AG10803 (cell line): ENCODE measurements around the gene SCN4A.

Source experiments
- DNase-seq: peaks from one replicate; pipeline ENCODE4 v3.0.0; 2010; ENCODE audit warnings: low read depth
- H3K4me3 ChIP-seq: 2 replicates; pipeline ENCODE4 v1.5.1; 2011; ENCODE audit warnings: mild to moderate bottlenecking, low read length, control low read depth
- TF ChIP-seq, protein P1 (sequence below): conservative IDR thresholded peaks from 2 replicates; pipeline ENCODE4 v1.5.1; 2011; ENCODE audit warnings: mild to moderate bottlenecking, low read length, control low read depth, inconsistent platforms

Gene SCN4A

DNA sequence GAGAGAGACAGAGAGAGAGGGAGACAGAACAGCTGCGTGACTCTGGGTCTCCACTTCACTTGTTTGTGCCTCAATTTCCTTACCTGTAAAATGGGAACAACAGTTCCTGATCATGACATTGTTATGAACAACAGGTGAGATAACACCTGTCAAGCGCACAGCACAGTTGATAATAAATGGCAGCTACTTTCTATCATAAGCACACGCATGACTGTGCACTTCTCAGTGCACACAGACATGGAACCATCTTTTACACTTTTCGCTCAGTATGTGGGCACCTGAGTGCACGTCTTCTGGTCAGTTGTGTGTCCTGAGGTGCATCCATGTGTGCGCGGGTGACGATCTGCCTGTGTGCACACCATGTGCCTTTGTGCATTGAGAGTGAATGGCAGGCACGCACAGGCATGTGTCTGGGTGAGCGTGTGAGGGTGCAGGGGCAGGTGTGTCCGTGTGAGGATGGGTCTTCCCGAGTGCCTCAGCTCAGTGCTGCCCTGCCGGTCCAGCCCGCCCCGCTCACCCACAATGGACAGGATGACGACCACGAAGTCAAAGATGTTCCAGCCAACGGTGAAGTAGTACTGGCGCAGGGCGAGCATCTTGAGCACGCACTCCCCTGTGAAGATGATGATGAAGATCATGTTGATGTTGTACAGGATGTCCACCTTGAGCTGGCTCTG is 30.3 kb downstream of the SCN4A start:
- TF ChIP-seq, protein P1, sequence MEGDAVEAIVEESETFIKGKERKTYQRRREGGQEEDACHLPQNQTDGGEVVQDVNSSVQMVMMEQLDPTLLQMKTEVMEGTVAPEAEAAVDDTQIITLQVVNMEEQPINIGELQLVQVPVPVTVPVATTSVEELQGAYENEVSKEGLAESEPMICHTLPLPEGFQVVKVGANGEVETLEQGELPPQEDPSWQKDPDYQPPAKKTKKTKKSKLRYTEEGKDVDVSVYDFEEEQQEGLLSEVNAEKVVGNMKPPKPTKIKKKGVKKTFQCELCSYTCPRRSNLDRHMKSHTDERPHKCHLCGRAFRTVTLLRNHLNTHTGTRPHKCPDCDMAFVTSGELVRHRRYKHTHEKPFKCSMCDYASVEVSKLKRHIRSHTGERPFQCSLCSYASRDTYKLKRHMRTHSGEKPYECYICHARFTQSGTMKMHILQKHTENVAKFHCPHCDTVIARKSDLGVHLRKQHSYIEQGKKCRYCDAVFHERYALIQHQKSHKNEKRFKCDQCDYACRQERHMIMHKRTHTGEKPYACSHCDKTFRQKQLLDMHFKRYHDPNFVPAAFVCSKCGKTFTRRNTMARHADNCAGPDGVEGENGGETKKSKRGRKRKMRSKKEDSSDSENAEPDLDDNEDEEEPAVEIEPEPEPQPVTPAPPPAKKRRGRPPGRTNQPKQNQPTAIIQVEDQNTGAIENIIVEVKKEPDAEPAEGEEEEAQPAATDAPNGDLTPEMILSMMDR = no peak
- no peak overlapping the region for H3K4me3 ChIP-seq
- DNase-seq = no peak

DNA sequence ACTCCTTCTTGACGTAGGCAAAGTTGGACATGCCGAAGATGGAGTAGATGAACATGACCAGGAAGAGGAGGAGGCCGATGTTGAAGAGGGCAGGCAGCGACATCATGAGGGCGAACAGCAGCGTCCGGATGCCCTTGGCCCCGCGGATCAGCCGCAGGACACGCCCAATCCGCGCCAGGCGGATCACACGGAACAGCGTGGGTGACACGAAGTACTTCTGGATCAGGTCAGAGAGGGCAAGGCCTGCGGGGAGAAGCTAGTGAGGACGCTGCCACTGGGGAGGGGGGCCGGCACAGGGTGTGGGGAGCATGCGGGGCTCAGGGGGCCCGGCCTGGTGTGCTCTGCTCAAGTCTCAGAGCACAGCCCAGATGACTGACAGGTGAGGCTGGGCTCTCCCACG is 31.0 kb downstream of the SCN4A start:
- TF ChIP-seq, protein P1 = no peak
- DNase-seq = no peak
- no peak overlapping the region for H3K4me3 ChIP-seq

DNA sequence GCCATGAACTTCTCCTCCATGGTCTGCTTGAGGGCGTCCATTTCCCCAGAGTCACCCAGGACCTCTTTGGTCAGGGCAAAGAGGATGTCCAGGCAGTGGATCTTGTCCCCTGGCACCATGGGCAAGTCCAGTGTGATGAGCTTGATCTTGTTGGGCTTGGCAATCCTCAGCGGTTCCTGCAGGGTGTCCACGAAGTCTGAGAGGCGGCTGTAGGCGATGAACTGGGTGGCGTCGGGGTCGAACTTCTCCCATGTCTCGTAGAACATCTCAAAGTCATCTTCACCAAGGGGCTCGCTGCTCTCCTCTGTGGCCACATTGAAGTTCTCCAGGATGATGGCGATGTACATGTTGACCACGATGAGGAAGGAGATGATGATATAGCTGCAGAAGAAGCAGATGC is 31.6 kb downstream of the SCN4A start:
- no peak overlapping the region for H3K4me3 ChIP-seq
- TF ChIP-seq, protein P1 = no peak
- DNase-seq = no peak

DNA sequence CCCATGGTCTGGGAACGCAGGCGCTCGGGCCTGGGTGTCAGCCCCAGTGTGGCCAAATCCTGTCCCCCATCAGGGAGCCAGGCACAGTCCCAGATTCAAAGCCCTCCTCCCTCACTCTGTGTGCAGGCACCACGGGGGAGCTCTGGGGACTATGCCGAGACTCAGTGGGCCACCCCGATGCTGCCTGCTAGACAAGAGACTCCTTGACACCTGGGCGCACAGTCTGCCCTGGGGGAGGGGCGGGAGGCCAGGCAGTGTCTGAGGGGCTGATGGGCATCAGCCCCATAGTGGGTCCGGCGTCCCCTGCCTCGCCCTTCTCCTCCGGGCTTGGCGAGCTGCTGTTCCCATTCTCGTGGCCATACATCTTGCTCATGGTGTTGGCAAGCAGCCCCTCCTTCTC is 32.1 kb downstream of the SCN4A start:
- H3K4me3 ChIP-seq = no peak overlapping the region
- no peak for DNase-seq
- TF ChIP-seq, protein P1 = no peak

DNA sequence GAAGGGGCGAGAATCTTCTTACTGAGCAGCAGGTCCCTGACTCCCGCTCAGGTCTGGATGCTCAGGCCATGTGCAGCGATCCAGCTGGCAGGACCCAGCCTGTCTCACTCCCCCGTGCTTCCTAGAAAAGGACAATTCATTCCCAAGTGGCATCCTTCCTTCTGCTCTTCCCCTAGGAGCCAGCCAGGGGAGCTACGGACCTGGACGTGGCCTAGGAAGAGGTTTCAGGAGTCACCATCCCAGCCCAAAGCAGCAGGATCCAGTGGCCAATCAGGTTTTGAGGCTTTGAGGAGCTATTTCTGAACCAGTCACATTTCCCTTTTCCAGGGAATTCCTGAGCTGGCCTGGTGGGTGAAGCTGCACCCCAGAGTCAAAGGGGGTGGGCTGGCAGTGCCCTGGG is 32.8 kb downstream of the SCN4A start:
- no peak overlapping the region for H3K4me3 ChIP-seq
- TF ChIP-seq, protein P1 = no peak
- no peak for DNase-seq

DNA sequence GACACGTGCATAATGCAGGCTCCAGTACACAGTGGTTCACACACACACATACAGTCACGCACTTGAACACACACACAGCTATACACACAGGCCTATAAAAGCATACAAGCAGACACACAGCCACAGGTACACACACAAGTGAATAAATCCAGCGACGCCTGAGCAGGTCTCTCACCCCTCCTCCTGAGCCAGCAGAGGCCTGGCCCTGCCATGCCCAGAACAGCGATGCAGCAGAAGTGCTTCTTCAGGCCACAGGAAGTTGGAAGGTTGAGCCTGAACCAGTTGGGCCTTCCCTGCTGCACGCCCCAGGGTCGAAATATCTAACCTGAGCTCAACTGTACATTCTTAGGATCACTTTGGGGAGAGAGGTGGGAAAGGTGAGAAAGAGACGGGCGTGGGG is 33.3 kb downstream of the SCN4A start:
- TF ChIP-seq, protein P1 = no peak
- no peak overlapping the region for H3K4me3 ChIP-seq
- DNase-seq = no peak

DNA sequence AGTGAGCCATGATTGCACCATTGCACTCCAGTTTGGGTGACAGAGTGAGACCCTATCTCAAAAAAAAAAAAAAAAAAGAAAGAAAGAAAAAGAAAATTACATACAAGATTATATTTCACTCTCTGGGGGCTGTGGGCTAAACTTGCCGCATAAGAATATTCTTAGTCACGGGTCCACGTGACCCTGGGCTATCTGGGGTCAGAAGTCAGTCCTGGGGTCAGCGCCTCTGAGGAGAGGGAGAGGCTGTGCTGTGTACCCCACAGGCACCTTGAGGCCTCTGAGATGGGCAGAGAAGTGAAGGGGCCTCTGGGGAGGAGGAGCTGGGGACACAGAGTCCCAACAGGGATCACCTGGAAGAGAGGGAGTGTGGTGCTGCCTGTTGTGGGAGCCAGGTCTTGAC is 34.8 kb downstream of the SCN4A start:
- TF ChIP-seq, protein P1 = no peak
- no peak for DNase-seq

More for the DNA sequence above, 34.8 kb downstream of the SCN4A start:
- H3K4me3 ChIP-seq = no peak overlapping the region
